Measurements from ENCODE around the gene GRIPAP1. TPM values are rescaled to one million over a fixed set of nuclear protein-coding genes. Genes with fewer than 3 reads are reported as not detected.

The GRIPAP1 gene
- total RNA-seq, 2 donors from 2014 or later: 32.0 to 36.9 TPM

- no peaks in the 10 kb centered on the region for H3K9me3 ChIP-seq
- no peak for DNase-seq
- no peaks in the 10 kb centered on the region for H3K36me3 ChIP-seq
- no peak overlapping the region for H3K27ac ChIP-seq
- no peaks in the 10 kb centered on the region for H3K27me3 ChIP-seq
- H3K4me1 ChIP-seq: no peaks in the 10 kb centered on the region
- no peak for TF ChIP-seq CTCF (IDR thresholded peaks at IDR 0.05)
- no peak overlapping the region for H3K4me3 ChIP-seq
- intact Hi-C loops (cut with DNase I): no loop called here
- no peak overlapping the region for H3K9ac ChIP-seq (ENCODE audit: low read depth in 2 of 2, low read length in 2 of 2)
These were observed 1.4 kb downstream of the GRIPAP1 start for GRCh38 chrX:49000636-49001035.

GRCh38 chrX:48999030-48999429 is 3.0 kb downstream of the GRIPAP1 start:
- Histone ChIP-seq H3K27ac (no peak overlapping the region), H3K4me3 (no peak overlapping the region), H3K9ac (ENCODE audit: low read depth in 2 of 2, low read length in 2 of 2) (no peak overlapping the region), H3K4me1 (no peaks in the 10 kb centered on the region), H3K27me3 (no peaks in the 10 kb centered on the region), H3K9me3 (no peaks in the 10 kb centered on the region), H3K36me3 (no peaks in the 10 kb centered on the region)
- no peak for DNase-seq
- TF ChIP-seq CTCF (IDR thresholded peaks at IDR 0.05): no peak
- intact Hi-C loops (cut with DNase I): no loop called here

GRCh38 chrX:48998391-48998790 is 3.7 kb downstream of the GRIPAP1 start:
- no peak overlapping the region for H3K27ac ChIP-seq
- no peaks in the 10 kb centered on the region for H3K4me1 ChIP-seq
- no peak for TF ChIP-seq CTCF (IDR thresholded peaks at IDR 0.05)
- intact Hi-C loops (cut with DNase I): no loop called here
- no peaks in the 10 kb centered on the region for H3K27me3 ChIP-seq
- no peak for DNase-seq
- H3K4me3 ChIP-seq: no peak overlapping the region
- H3K36me3 ChIP-seq: no peaks in the 10 kb centered on the region
- H3K9ac ChIP-seq (ENCODE audit: low read depth in 2 of 2, low read length in 2 of 2): no peak overlapping the region
- H3K9me3 ChIP-seq: no peaks in the 10 kb centered on the region

- intact Hi-C loops (cut with DNase I): no loop called here
- Histone ChIP-seq H3K27ac (no peak overlapping the region), H3K4me3 (no peak overlapping the region), H3K9ac (ENCODE audit: low read depth in 2 of 2, low read length in 2 of 2) (no peak overlapping the region), H3K27me3 (no peaks in the 10 kb centered on the region), H3K36me3 (no peaks in the 10 kb centered on the region), H3K9me3 (no peaks in the 10 kb centered on the region), H3K4me1 (no peaks in the 10 kb centered on the region)
- no peak for DNase-seq
- no peak for TF ChIP-seq CTCF (IDR thresholded peaks at IDR 0.05)
These were observed 4.2 kb downstream of the GRIPAP1 start for GRCh38 chrX:48997865-48998264.

GRCh38 chrX:48997455-48997854 is 4.6 kb downstream of the GRIPAP1 start:
- Histone ChIP-seq H3K27ac (no peak overlapping the region), H3K4me1 (no peaks in the 10 kb centered on the region), H3K27me3 (no peaks in the 10 kb centered on the region), H3K9ac (ENCODE audit: low read depth in 2 of 2, low read length in 2 of 2) (no peak overlapping the region), H3K4me3 (no peak overlapping the region), H3K36me3 (no peaks in the 10 kb centered on the region), H3K9me3 (no peaks in the 10 kb centered on the region)
- intact Hi-C loops (cut with DNase I): no loop called here
- DNase-seq: no peak
- TF ChIP-seq CTCF (IDR thresholded peaks at IDR 0.05): no peak

- no peaks in the 10 kb centered on the region for H3K36me3 ChIP-seq
These were observed 5.1 kb downstream of the GRIPAP1 start for GRCh38 chrX:48996969-48997368.

More at GRCh38 chrX:48996969-48997368, 5.1 kb downstream of the GRIPAP1 start:
- intact Hi-C loops (cut with DNase I): no loop called here
- Histone ChIP-seq H3K4me1 (no peaks in the 10 kb centered on the region), H3K9ac (ENCODE audit: low read depth in 2 of 2, low read length in 2 of 2) (no peak overlapping the region), H3K9me3 (no peaks in the 10 kb centered on the region), H3K27ac (no peak overlapping the region), H3K4me3 (no peak overlapping the region), H3K27me3 (no peaks in the 10 kb centered on the region)
- DNase-seq: no peak
- no peak for TF ChIP-seq CTCF (IDR thresholded peaks at IDR 0.05)

Measured in colonic mucosa (tissue), 4 donors.